Panc1 (cell line): ENCODE data around the gene CYP1B1. TPM values are rescaled to one million over a fixed set of nuclear protein-coding genes. Genes with fewer than 3 reads are reported as not detected.
"Not testable (repeated sequence)": the region's sequence is repeated elsewhere in the genome, so short reads cannot be mapped to it uniquely, and the experiment has no call there.

Experiments used
- ATAC-seq: fragments of 200-7000 bp; cut with Tn5 transposase; 2 replicates; pipeline ENCODE4 v1.9.1; 2020; ENCODE audit warnings: mild to moderate bottlenecking, moderate library complexity
- BruUV-seq: library from RNA; stranded (reverse); fragments of 400-500 nt; replicated peaks from 2 replicates; lab custom pipeline; 2021; lab: Mats Ljungman, UMichigan
- CTCF ChIA-PET: fragments of 300-600 bp; sonication (Branson Sonifier 250); formaldehyde crosslinking; loops from one replicate; lab custom pipeline; 2022; ENCODE audit warnings: antibody characterized with exemption; lab: Charles Lee
- POLR2A ChIA-PET: fragments of 300-600 bp; sonication (Branson Sonifier 250); formaldehyde crosslinking; loops from one replicate; lab custom pipeline; 2022; ENCODE audit warnings: antibody characterized with exemption; lab: Charles Lee
- DNase-seq: peaks from one replicate; pipeline ENCODE4 v3.0.0-alpha.2; 2010; ENCODE audit warnings: low read depth, low spot score
- H3K27ac ChIP-seq: 2 replicates; pipeline ENCODE4 v1.5.1; 2011; ENCODE audit warnings: mild to moderate bottlenecking, low read length, inconsistent platforms
- H3K27me3 ChIP-seq: fragments of 200-500 bp; sonication (Bioruptor generic); 2 replicates; pipeline ENCODE4 v1.6.0; 2014; ENCODE audit warnings: low read length, inconsistent platforms; ENCODE audit not compliant: control insufficient read depth, insufficient read depth
- H3K36me3 ChIP-seq: fragments of 200-500 bp; sonication (Bioruptor generic); 2 replicates; pipeline ENCODE4 v1.5.1; 2014; ENCODE audit warnings: inconsistent platforms, mild to moderate bottlenecking, low read length, moderate library complexity; ENCODE audit not compliant: control insufficient read depth, insufficient read depth
- H3K4me1 ChIP-seq: 2 replicates; pipeline ENCODE4 v1.5.1; 2011; ENCODE audit warnings: inconsistent platforms, mild to moderate bottlenecking, low read length, moderate library complexity; ENCODE audit not compliant: control insufficient read depth, insufficient read depth
- H3K4me3 ChIP-seq, 2 experiments: 2 replicates each; pipeline ENCODE4 v1.5.1; 2011 to 2012; ENCODE audit warnings: low read depth in 2 of 2, low read length in 2 of 2, mild to moderate bottlenecking in 2 of 2, inconsistent platforms in 1 of 2, moderate library complexity in 1 of 2
- H3K9me3 ChIP-seq: fragments of 200-500 bp; sonication (Bioruptor generic); 2 replicates; pipeline ENCODE4 v1.5.1; 2014; ENCODE audit warnings: low read depth, mild to moderate bottlenecking, inconsistent platforms, low read length, moderate library complexity; ENCODE audit not compliant: control insufficient read depth, insufficient read depth
- POLR2AphosphoS5 ChIP-seq: IDR thresholded peaks from 2 replicates; pipeline ENCODE4 v1.6.1; 2012; ENCODE audit warnings: mild to moderate bottlenecking, low read depth, low read length, moderate library complexity
- SIN3A ChIP-seq: IDR thresholded peaks from 2 replicates; pipeline ENCODE4 v1.6.1; 2012; ENCODE audit warnings: low read depth, mild to moderate bottlenecking, low read length, moderate library complexity, borderline replicate concordance; ENCODE audit not compliant: insufficient read depth
- TCF7L2 ChIP-seq: IDR thresholded peaks from 2 replicates; pipeline ENCODE4 v1.6.1; 2011; ENCODE audit warnings: mild to moderate bottlenecking, low read depth, low read length, inconsistent platforms
- in situ Hi-C: cut with HindIII; loops from 2 replicates; pipeline ENCODE4 v1.10.0; 2016; ENCODE audit warnings: low sequenced_read_pairs, low pct_unique_long_range_greater_than_20kb
- intact Hi-C: fragments of 100-400 bp; cut with micrococcal nuclease; formaldehyde crosslinking; loops from one replicate; pipeline ENCODE4 v1.10.0; 2022; ENCODE audit not compliant: unreplicated experiment
- total RNA-seq: library from RNA; stranded (reverse); gene quantifications from one replicate; pipeline ENCODE4 v1.2.1, GENCODE V29; 2021; ENCODE audit not compliant: unreplicated experiment
- TF ChIP-seq, protein P1 (sequence below): fragments of 450-650 bp; IDR thresholded peaks from 2 replicates; pipeline ENCODE4 v1.5.1; 2017; ENCODE audit warnings: mild to moderate bottlenecking
- TF ChIP-seq, protein P2 (sequence below), 2 experiments: IDR thresholded peaks; 2 replicates each; pipeline ENCODE4 v1.6.1; 2011 to 2012; ENCODE audit warnings: low read depth in 2 of 2, control low read depth in 1 of 2, low read length in 1 of 2, mild to moderate bottlenecking in 1 of 2, moderate library complexity in 1 of 2; ENCODE audit not compliant: insufficient read depth in 1 of 2

Gene CYP1B1
- total RNA-seq, 1 experiment from 2014 or later = 86.7 TPM

DNA sequence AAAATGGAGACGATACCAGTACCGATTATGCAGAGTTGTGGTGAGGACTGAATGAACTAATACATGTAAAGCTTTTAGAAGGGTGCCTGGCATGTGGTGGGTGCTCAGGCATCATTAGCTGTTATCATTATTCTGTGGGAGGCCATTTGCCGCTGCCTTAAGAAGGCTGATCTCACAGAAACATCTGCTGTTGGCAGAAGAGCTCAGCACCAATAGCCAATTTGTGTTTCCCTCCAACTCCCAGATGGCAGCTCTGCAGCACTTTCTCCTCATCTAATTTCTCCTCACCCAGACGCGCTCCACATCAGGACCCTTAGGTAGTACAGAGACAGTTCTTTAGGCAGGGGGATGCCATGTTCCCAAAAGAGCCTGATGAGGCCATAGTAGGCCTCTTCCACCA, 15.8 kb upstream of the CYP1B1 start:
- Histone ChIP-seq H3K27me3 (no peaks in the 10 kb centered on the region), H3K27ac (peak overlapping the region; percentile 77), H3K4me3 (no peak overlapping the region), H3K36me3 (no peaks in the 10 kb centered on the region), H3K9me3 (no peaks in the 10 kb centered on the region), H3K4me1 (peaks cover 43% of the 10 kb centered on the region)
- in situ Hi-C loops (no loop called here), intact Hi-C loops (no loop called here)
- BruUV-seq = no TSS peak
- ChIA-PET CTCF (interaction anchor here (1.0 kb wide), 1 partner anchor 16 kb away, joined by 13 read pairs; the partner anchor contains the start of gene CYP1B1), POLR2A (interaction anchor here (1.5 kb wide), 1 partner anchor 15 kb away, joined by 10 read pairs; the partner anchor contains the start of gene CYP1B1)
- ATAC-seq (no peak), DNase-seq (no peak)
- TF ChIP-seq, protein P1, sequence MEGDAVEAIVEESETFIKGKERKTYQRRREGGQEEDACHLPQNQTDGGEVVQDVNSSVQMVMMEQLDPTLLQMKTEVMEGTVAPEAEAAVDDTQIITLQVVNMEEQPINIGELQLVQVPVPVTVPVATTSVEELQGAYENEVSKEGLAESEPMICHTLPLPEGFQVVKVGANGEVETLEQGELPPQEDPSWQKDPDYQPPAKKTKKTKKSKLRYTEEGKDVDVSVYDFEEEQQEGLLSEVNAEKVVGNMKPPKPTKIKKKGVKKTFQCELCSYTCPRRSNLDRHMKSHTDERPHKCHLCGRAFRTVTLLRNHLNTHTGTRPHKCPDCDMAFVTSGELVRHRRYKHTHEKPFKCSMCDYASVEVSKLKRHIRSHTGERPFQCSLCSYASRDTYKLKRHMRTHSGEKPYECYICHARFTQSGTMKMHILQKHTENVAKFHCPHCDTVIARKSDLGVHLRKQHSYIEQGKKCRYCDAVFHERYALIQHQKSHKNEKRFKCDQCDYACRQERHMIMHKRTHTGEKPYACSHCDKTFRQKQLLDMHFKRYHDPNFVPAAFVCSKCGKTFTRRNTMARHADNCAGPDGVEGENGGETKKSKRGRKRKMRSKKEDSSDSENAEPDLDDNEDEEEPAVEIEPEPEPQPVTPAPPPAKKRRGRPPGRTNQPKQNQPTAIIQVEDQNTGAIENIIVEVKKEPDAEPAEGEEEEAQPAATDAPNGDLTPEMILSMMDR = no peak
- TF ChIP-seq TCF7L2 = no peak
- no peak for TF ChIP-seq POLR2AphosphoS5
- no peak for TF ChIP-seq SIN3A
- TF ChIP-seq, protein P2, sequence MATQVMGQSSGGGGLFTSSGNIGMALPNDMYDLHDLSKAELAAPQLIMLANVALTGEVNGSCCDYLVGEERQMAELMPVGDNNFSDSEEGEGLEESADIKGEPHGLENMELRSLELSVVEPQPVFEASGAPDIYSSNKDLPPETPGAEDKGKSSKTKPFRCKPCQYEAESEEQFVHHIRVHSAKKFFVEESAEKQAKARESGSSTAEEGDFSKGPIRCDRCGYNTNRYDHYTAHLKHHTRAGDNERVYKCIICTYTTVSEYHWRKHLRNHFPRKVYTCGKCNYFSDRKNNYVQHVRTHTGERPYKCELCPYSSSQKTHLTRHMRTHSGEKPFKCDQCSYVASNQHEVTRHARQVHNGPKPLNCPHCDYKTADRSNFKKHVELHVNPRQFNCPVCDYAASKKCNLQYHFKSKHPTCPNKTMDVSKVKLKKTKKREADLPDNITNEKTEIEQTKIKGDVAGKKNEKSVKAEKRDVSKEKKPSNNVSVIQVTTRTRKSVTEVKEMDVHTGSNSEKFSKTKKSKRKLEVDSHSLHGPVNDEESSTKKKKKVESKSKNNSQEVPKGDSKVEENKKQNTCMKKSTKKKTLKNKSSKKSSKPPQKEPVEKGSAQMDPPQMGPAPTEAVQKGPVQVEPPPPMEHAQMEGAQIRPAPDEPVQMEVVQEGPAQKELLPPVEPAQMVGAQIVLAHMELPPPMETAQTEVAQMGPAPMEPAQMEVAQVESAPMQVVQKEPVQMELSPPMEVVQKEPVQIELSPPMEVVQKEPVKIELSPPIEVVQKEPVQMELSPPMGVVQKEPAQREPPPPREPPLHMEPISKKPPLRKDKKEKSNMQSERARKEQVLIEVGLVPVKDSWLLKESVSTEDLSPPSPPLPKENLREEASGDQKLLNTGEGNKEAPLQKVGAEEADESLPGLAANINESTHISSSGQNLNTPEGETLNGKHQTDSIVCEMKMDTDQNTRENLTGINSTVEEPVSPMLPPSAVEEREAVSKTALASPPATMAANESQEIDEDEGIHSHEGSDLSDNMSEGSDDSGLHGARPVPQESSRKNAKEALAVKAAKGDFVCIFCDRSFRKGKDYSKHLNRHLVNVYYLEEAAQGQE (IDR thresholded peaks at IDR 0.05; ENCODE audit: insufficient read depth in 1 of 2, low read depth in 2 of 2, low read length in 1 of 2) = no peak

DNA sequence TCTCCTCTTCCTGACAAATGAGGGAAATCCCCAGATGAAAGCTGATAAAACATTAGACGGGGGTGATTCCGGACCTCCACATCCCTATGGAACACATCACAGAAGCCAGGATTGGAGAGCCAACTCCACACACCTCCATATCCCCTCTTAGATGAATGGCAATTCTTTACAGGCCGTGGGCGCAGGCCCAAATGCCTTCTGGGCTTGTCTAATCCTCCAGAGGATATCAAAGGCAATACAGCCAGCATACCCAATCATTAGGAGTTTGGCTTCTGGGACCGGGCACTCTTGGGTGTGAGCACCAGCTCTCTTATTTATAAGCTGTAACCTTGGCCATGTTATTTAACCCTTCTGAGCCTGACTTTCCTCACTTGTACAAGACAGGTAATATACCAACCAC, 15.0 kb upstream of the CYP1B1 start:
- intact Hi-C loops = no loop called here
- no peak overlapping the region for H3K4me3 ChIP-seq
- no peak for ATAC-seq
- POLR2A ChIA-PET = interaction anchor here (1.5 kb wide), 1 partner anchor 14 kb away, joined by 10 read pairs; the partner anchor contains the start of gene CYP1B1
- no peaks in the 10 kb centered on the region for H3K27me3 ChIP-seq
- H3K4me1 ChIP-seq = peaks cover 35% of the 10 kb centered on the region
- no peaks in the 10 kb centered on the region for H3K36me3 ChIP-seq
- CTCF ChIA-PET = no interaction called here
- TF ChIP-seq TCF7L2 (no peak), SIN3A (no peak), POLR2AphosphoS5 (no peak)
- TF ChIP-seq, protein P2 (IDR thresholded peaks at IDR 0.05; ENCODE audit: insufficient read depth in 1 of 2, low read depth in 2 of 2, low read length in 1 of 2) = no peak
- TF ChIP-seq, protein P1 = no peak
- in situ Hi-C loops = no loop called here
- no peak overlapping the region for H3K27ac ChIP-seq
- no TSS peak for BruUV-seq
- no peaks in the 10 kb centered on the region for H3K9me3 ChIP-seq
- no peak for DNase-seq

DNA sequence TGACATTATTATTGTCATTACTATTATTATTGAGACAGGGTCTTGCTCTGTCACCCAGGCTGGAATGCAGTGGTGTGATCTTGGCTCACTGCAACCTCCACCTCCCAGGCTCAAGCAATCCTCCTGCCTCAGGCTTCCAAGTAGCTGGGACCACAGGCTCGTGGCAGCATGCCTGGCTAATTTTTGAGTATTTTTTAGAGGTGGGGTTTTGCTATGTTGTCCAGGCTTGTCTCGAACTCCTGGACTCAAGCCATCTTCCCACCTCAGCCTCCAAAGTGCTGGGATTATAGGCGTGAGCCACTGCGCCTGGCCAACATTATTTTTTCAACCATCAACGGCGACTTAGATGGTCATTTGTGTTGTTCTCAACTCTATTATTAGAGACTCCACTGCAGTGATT, 14.3 kb upstream of the CYP1B1 start:
- H3K9me3 ChIP-seq, H3K36me3 ChIP-seq, BruUV-seq, DNase-seq, in situ Hi-C loops, CTCF ChIA-PET, intact Hi-C loops, H3K4me3 ChIP-seq, ATAC-seq, POLR2A ChIA-PET, H3K27ac ChIP-seq, H3K27me3 ChIP-seq: not testable (repeated sequence)
- H3K4me1 ChIP-seq = peaks cover 29% of the 10 kb centered on the region
